ENCODE results near the gene KRTAP10-4. TPM values are rescaled to one million over a fixed set of nuclear protein-coding genes. Genes with fewer than 3 reads are reported as not detected.

The KRTAP10-4 gene
- total and polyA plus RNA-seq, 10 of the 15 experiments (the other 5 are each of a cell fraction or from before 2014, with no cell fraction given), result not detected

GRCh38 chr21:44568667-44569556 is 4.6 kb upstream of the KRTAP10-4 start:
- Histone ChIP-seq H3K4me2 (ENCODE audit: control insufficient read depth, insufficient read depth) (no peak overlapping the region), H3K27me3 (replicated peaks in 1 of 2; ENCODE audit: control insufficient read depth in 2 of 2, insufficient read depth in 2 of 2, low read length in 1 of 2) (no peaks in the 10 kb centered on the region), H3K4me3 (no peak overlapping the region), H3K79me2 (ENCODE audit: control insufficient read depth, insufficient read depth, low read length) (no peaks in the 10 kb centered on the region), H3K9me3 (replicated peaks; ENCODE audit: control insufficient read depth, insufficient read depth, low read length) (no peaks in the 10 kb centered on the region; the same call in 1 of the 3 replicates), H3K27ac (ENCODE audit: control insufficient read depth, insufficient read depth) (no peak overlapping the region), H3K36me3 (ENCODE audit: control insufficient read depth in 2 of 2, insufficient read depth in 2 of 2, low read length in 1 of 2) (no peaks in the 10 kb centered on the region), H3K9ac (ENCODE audit: control insufficient read depth, insufficient read depth, low read length) (no peak overlapping the region), H3K4me1 (ENCODE audit: control insufficient read depth, insufficient read depth, low read length) (no peaks in the 10 kb centered on the region), H2AFZ (ENCODE audit: control insufficient read depth, low read depth, low read length) (no peak overlapping the region), H4K20me1 (ENCODE audit: control insufficient read depth, insufficient read depth) (no peaks in the 10 kb centered on the region)
- intact Hi-C loops (cut with micrococcal nuclease; ENCODE audit: unreplicated experiment), result no loop called here
- RAD21 ChIA-PET (ENCODE audit: unreplicated experiment), result no interaction called here
- no peak for FAIRE-seq
- ATAC-seq, result no peak
- in situ Hi-C loops (cut with MboI), result no loop called here
- SMC1A ChIA-PET (ENCODE audit: uncharacterized antibody, unreplicated experiment), result no interaction called here
- CTCF ChIA-PET, result no interaction called here
- TF ChIP-seq NBN (IDR thresholded peaks at IDR 0.05), result no peak
- no peak for TF ChIP-seq SUZ12 (IDR thresholded peaks at IDR 0.05; ENCODE audit: unreplicated experiment)
- no peak for TF ChIP-seq ZNF592 (IDR thresholded peaks at IDR 0.05)
- TF ChIP-seq SPI1 (IDR thresholded peaks at IDR 0.05; ENCODE audit: borderline replicate concordance, insufficient read depth, low read depth, low read length), result no peak
- TF ChIP-seq ZZZ3 (IDR thresholded peaks at IDR 0.05; ENCODE audit: control insufficient read depth, insufficient read length, low read depth), result no peak
- TF ChIP-seq EED (IDR thresholded peaks at IDR 0.05; ENCODE audit: low read depth), result no peak
- no peak for TF ChIP-seq MEF2B (IDR thresholded peaks at IDR 0.05; ENCODE audit: partially characterized antibody, poor library complexity, severe bottlenecking)
- TF ChIP-seq ATF2 (IDR thresholded peaks at IDR 0.05; ENCODE audit: low read length), result no peak
- DNase-seq (ENCODE audit: low read depth, low spot score), result no peak
- no TSS peak for BruUV-seq (replicated peaks)
- POLR2A ChIA-PET, result interaction anchor here (0.5 kb wide), 1 partner anchor 67 kb away, joined by 4 read pairs; no protein-coding TSS in a partner anchor
- 45% methylated on average over 27 of the region's 27 CpGs for WGBS (ENCODE audit: insufficient coverage, insufficient replicate concordance, low lambda C conversion rate, missing lambda C conversion rate)

Measured in GM12878 (cell line).